GM19043 (cell line): ENCODE results near the gene LDHA.
"Not testable (repeated sequence)": the region's sequence is repeated elsewhere in the genome, so short reads cannot be mapped to it uniquely, and the experiment has no call there.

Source experiments
- ATAC-seq: cut with Tn5 transposase; IDR thresholded peaks from one replicate; pipeline ENCODE4 v1.9.1; 2021; ENCODE audit warnings: low read depth; ENCODE audit not compliant: unreplicated experiment

LDHA gene

DNA sequence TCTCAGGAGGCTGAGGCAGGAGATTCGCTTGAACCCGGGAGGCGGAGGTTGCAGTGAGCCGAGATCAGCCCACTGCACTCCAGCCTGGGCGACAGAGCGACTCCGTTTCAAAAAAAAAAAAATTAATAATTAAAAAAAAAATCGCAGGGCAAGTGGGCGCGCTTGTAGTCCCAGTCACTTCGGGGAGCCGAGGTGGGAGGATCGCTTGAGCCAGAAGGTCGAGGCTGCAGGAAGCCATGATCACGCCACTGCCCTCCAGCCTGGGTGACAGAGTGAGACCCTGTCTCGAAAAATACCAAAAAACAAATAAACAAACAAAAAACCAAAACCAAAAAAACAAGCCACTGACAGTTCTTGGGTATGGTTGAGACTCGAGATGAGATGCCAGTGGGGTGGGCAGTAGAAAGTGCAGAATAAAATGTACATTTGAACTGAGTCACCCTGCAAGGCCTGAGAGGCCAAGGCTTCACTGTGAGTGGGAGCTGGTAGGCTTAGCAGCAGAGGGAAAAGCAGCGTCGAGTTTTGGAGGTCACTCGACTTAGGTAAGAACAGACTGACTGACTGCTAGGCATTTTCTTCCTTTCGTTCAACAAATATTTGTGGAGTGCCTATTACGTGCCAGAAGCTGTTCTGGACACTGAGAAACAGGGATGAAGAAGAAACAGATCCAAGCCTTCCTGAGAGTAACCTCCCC is 635 bp upstream of the LDHA start:
- no peak for ATAC-seq

DNA sequence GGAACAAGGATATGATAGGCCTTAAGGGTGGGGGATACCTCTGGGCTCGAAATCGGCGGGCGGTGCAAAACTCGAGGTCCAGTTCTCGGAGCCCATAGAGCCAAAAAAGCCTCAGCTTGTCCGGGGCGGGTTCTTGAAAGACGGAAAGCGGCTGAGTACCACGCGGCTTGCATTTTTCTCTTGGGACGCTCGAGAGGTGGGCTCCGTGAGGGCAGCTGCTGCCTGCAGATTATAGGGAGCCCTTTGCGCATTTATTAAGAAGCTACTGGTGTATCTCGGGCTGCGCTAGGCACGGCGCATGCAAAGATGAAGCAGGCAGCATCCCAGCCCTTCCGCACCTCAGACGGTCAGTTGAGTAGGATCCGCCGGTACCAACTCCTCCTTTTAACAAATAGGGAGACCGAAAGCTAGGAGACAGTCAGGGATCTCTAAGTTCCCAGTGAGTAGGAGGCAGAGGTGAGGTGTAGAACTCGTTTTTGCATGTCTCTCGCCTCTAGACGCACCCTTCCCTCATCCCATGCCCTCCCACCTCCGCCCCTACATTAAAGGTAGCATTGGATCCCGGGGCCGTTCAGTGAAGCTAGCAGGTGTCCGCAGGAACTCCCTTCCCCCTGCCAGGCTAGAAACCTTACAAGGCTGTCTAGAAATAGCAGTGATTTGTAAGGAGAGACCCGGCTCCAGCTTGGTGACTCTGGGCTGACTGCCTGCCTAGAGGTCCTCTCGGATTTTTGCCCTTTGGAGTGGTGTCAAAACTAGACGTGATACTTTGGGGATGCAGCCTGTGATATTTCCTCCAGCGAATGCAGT is 768 bp downstream of the LDHA start:
- no peak for ATAC-seq

- peak; percentile 52 for ATAC-seq
Observed at GRCh38 chr11:18395735-18396504, 1.6 kb downstream of the LDHA start.

DNA sequence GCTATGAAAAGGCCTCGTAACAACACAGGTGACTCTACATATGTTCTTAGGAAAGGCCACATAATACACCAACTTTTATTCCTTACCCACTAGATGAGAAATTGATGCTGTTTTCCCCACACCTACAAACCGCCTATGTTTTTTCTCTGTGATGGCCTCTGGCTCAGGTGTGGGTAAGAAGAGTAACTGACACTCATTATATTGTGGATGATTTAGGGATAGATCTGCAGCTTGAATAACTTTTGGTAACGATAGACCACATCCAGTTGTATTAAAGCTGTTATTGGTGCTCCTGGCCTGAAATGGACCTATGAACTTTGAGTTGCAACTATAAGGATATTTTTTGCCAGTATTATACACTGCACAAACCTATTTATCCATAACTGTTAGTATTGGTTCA is 3.6 kb downstream of the LDHA start:
- ATAC-seq: no peak

- not testable (repeated sequence) for ATAC-seq
Observed at GRCh38 chr11:18401077-18401476, 6.7 kb downstream of the LDHA start.

DNA sequence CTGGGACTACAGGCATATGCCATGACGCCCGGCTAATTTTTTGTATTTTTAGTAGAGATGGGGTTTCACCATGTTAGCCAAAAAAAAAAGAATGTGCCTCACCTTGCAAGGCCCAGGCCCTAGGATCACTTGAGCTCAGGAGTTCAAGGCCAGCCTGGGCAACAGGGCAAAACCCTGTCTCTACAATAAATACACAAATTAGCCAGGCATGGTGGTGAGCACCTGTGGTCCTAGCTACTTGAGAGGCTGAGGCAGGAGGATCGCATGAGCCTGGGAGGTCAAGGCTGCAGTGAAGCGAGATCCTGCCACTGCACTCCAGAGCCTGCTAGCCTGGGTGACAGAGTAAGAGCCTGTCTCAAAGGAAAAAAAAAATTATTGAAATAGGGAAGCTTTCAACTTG is 9.7 kb downstream of the LDHA start:
- no peak for ATAC-seq

DNA sequence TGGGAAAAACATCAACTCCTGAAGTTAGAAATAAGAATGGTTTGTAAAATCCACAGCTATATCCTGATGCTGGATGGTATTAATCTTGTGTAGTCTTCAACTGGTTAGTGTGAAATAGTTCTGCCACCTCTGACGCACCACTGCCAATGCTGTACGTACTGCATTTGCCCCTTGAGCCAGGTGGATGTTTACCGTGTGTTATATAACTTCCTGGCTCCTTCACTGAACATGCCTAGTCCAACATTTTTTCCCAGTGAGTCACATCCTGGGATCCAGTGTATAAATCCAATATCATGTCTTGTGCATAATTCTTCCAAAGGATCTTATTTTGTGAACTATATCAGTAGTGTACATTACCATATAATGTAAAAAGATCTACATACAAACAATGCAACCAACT is 13.0 kb downstream of the LDHA start:
- ATAC-seq: not testable (repeated sequence)

- ATAC-seq: no peak
Observed at GRCh38 chr11:18408558-18409291, 14.4 kb downstream of the LDHA start.

GRCh38 chr11:18416459-18416858 is 22.1 kb downstream of the LDHA start:
- ATAC-seq: no peak

GRCh38 chr11:18419040-18419439 is 24.7 kb downstream of the LDHA start:
- no peak for ATAC-seq

DNA sequence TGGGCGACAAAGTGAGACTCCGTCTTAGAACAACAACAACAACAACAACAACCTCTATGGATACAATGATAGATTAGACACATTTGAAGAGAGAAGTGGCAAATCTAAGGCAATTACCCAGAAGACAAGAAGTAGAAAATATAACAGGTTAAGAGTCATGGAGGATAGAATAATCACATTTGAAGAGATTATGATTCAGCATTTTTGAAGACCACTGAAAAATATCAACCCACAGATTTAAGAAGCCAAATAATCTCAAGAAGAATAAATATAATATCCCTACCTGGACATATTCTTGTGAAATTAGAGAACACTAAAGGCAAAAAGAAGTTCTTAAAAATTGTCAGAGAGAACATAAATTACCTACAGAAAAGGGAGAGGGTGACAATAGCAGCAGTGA is 25.7 kb downstream of the LDHA start:
- ATAC-seq: no peak

DNA sequence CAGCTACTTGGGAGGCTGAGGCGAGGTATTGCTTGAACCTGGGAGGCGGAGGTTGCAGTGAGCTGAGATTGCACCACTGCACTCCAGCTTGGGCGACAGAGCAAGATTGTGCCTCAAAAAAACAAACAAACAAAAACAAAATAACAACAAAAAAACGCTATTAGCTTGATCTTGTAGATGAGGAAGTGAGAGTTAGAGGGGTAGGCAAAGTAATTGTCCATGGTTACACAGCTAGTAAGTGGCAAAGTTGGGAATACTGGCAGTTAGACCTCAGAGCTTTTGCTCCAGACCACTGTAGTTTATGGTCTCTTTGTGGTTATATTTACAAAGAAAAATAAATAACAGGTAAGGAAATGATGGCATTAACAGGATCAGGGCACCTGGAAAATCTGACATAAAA is 32.9 kb downstream of the LDHA start:
- ATAC-seq: no peak

GRCh38 chr11:18429332-18429731 is 35.0 kb downstream of the LDHA start:
- no peak for ATAC-seq

- no peak for ATAC-seq
Observed at GRCh38 chr11:18438691-18439090, 44.3 kb downstream of the LDHA start.

GRCh38 chr11:18449251-18449650 is 54.9 kb downstream of the LDHA start:
- no peak for ATAC-seq

- ATAC-seq: no peak
Observed at GRCh38 chr11:18452927-18453326, 58.6 kb downstream of the LDHA start.

DNA sequence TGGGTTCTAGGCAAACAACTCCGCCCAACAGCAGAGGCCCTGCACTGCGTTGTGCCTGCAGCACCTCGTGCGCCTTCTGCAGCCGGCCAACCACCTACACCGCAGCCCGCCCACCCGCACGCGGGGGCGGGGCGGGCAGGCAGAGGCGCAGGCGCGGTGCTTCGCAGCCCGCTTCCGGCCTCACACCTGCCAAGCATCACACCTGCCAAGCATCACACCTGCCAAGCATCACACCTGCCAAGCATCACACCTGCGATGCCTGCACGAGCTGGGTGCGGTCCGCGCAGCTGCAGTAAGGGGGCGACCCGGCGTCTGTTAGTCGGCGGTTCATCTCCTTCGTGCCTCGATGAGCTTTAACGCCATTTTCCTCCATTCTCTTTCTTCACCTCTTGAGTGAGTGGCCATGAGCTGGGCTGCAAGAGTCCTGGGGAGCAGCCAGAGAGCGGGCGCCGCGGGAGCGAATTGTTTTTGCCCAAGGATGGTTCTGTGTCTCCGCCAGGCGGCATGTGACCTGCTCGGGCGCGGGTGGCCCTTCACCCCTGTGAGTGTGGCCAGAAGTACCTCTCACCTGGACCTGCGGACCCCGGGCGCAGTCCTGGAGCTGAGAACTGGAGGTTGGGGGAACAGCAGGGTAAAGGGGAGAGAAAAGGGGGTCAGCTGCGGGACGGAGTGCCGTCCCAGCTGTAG is 61.5 kb downstream of the LDHA start, which contains the start of gene LDHAL6A:
TSS of gene LDHAL6A (plus strand) at position 171 of the 687 bp plus-strand sequence. CDS start 825 bp downstream, outside the sequence.
- no peak for ATAC-seq

DNA sequence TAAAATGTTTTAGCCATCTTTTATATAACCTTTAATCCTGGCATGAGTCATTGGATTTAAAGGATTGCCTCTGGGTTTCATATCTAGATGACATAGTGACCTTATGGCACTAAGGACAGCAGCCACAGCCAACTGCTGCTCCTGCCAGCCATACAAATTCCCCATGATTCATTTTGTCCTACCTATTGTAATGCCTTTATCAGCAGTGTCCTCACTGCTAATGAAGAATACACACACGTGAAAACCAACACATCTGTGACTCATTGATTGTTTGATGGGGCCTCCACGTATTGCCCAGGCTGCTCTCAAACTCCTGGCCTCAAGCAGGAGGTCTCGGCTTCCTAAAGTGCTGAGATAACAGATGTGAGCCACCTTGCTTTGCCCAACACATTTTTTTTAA is 63.1 kb downstream of the LDHA start:
- no peak for ATAC-seq
